GM19193 (cell line): ENCODE data around the gene MN1.

Source experiments
- POLR2A ChIP-seq: IDR thresholded peaks from 4 replicates; pipeline ENCODE4 v1.6.1; 2011; ENCODE audit not compliant: insufficient read depth, insufficient read length; ENCODE audit errors: extremely low read depth

Gene MN1

DNA sequence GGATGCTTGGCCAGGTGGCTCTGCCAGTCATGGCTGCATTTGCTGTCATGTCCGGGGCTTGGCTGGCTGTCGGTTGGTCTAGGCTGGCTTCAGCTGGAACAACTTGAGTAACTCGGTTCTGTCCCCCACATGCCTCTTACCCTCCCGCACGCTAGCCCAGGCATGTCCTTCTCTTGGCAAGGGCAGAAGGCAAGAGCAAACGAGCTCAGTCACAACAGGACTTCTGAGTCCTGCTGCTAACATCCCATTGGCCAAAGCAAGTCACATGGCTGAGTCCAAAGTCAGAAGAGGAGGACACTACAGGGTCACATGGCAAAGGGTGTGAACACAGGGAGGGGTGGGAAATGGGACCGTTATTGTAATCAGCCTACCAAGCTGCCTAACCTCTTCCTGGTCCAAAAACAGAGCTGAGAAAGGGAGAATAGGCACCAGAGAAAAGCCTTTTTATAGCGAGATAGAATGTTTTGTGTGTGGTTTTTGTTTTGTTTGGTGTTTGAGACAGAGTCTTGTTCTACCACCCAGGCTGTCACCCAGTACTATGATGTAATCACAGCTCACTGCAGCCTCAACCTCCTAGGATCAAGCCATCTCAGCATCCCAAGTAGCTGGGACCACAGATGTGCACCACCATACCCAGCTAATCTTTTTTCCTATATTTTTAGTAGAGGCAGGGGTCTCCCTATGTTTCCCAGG is 81.9 kb downstream of the MN1 start:
- TF ChIP-seq POLR2A, result no peak

DNA sequence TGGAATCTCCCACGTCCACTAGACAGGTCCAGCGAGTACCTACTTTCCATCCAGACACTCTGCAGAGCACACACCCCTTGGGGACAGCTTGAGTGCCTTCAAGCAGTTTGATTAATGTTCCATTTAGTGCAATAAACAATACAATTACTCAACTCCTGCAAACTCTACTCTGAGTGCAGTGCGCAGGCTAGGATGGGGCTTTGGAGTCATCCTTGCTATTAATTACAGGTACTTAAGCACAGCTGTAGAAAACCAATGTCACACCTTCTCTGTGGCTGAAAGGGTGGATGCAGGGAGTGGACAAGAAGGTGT is 82.6 kb downstream of the MN1 start:
- no peak for TF ChIP-seq POLR2A

DNA sequence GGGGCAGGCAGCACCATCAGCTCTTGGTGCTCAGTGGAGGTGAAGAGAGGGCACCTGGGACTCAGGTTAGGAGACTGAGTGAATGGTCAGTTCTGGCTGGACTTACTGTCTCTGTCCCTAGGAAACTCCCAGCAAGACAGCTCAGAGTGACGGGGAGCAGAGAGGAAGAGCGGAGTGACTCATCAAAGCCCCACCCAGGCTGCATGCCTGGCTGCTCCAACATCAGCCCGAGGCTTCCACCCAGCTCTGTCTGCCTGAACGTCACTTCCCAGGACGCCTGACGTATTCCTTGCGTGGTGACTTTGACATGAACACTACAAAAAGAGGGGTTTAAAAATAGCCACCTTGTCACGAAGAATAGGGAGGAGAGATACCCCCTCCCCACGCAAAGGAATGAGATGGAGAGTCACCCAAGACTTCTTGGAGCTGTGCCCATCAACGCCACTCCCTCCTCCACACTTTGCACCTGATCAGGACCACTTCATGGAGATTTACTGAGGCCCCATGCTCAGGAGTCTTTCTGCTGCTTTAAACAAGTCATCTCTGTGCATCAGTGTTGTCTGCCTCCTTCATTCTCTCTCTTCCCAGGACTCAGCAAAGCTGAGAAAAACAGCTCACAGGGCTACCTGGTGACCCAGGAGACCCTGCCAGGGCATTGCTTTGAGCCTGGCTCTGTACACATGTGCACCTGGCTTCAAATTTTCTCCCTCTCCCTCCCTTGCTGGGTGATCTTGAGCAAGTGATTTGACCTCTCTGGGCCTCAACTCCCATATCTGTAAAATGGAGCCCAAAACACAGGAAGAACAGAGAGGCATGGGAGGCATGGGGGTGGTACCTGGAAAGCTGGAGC is 83.1 kb downstream of the MN1 start:
- no peak for TF ChIP-seq POLR2A

GRCh38 chr22:27717094-27717493 is 84.5 kb downstream of the MN1 start:
- no peak for TF ChIP-seq POLR2A

DNA sequence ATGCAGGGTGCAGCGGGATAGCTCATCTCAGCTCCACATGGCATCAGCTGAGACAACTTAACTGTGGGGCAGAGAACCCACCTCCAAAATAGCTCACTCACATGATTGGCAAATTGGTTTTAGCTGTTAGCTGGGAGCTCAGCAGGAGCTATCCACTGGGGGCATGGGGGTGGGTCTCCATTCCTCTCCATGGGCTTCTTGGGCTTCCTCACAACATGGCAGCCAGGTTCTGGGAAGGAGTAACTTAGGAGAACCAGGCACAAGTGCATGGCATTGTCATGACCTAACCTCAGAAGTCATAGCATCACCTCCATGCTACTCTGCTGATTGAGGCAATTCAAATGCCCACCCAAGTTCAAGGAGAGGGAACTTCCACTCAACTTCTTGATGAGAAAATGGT is 85.5 kb downstream of the MN1 start:
- TF ChIP-seq POLR2A, result no peak

DNA sequence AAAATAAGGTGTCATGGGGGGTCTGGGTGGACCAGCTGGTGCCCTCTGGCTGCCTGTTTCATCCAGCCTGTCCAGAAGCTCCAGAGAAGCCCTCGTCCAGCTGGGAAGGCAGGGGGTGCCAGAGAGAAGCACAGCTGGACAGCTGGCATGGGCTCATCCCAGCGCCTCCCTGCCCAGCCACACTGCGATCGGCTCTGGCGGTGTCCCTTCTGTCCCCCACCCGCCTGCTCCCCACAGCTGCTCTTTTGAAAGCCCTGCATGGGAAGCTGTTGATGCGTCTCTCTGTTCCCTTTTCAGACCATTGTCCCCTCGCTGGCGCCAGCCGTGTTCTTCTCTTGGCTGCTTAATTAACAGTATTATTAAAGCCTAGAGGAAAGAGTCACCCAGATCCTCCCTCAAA is 86.5 kb downstream of the MN1 start:
- TF ChIP-seq POLR2A, result no peak

- TF ChIP-seq POLR2A, result no peak
Observed at GRCh38 chr22:27714068-27714467, 87.5 kb downstream of the MN1 start.

DNA sequence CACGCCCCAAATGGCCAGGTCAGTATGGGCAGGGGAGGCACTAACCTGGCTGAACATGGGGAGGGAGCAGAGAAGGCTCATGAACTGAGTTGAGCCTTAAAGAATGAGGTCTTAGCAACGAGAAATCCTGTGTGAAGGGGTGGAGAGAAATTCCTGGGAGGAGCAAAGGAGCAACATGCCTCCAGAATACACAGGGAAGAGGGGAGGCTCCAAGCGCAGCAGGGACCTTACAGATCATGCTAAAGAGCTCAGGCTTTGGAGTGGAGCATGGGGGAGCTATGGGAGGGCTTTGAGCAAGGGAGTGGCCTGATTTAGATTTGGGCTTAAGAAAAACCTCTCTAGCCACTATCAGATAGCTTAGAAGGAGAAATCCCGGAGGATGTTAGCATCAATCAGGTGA is 88.1 kb downstream of the MN1 start:
- TF ChIP-seq POLR2A, result no peak

- TF ChIP-seq POLR2A, result no peak
Observed at GRCh38 chr22:27711756-27712155, 89.8 kb downstream of the MN1 start.

DNA sequence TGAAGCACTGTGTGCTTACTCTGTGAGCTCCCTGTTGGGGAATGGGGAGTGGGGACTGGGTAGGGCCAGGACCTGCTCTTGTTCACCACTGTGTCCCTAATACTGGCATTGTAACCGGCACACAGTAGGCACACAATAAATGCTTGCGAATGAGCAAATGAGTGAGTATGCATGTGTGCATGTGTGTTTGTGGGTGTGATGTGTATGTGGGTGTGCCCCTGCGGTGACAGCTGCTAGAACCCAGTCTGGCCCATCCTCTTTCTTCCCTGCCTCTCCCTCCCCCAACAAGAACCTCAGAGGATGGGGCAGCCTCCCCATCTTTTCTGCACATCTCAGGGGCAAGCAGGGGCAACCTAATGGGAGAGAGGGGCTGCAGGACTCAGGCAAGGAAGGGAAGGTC is 90.5 kb downstream of the MN1 start:
- TF ChIP-seq POLR2A, result no peak

GRCh38 chr22:27709919-27710675 is 91.5 kb downstream of the MN1 start:
- TF ChIP-seq POLR2A, result no peak

GRCh38 chr22:27706489-27706888 is 95.1 kb downstream of the MN1 start:
- TF ChIP-seq POLR2A, result no peak

- no peak for TF ChIP-seq POLR2A
Observed at GRCh38 chr22:27705408-27706080, 96.0 kb downstream of the MN1 start.

- no peak for TF ChIP-seq POLR2A
Observed at GRCh38 chr22:27704581-27704980, 97.0 kb downstream of the MN1 start.

DNA sequence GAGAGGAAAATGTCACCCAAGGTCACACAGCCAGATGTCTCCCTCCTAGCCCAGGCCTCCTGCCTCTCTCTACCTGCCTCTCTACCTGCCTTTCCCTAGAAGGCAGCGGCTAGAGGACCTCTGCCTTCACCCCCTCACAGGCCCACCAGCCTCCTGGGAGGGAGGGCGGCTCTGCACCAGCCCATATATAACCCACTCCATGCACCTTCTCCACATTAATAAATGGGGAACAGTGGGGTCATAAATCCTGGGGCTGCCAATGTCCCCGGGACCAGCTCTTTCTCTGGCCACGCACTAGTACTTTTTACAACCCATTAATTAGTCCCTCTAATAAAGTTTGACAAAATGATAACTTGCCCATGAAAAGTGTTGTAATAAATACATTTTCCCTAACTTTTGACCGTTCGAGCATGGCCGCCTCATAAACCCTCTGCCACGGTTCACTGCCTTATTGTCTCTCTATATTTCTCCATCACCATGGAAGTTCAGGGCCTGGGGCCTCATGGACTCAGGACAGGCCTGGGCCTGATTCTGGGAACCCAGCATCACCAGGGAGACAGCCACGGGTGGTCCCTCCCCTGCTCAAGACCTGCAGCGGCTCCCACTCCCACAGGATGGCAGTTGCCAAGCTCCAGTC is 102.1 kb downstream of the MN1 start:
- no peak for TF ChIP-seq POLR2A
